ENCODE measurements around the gene HIPK2. TPM values are rescaled to one million over a fixed set of nuclear protein-coding genes. Genes with fewer than 3 reads are reported as not detected.
A peak's percentile ranks its signal among the peaks of the same experiment; 100 is the strongest.

Gene HIPK2
- total and polyA plus RNA-seq, 2 of the 4 experiments (the other 2 are of a cell fraction), result 22.0 to 27.1 TPM

DNA sequence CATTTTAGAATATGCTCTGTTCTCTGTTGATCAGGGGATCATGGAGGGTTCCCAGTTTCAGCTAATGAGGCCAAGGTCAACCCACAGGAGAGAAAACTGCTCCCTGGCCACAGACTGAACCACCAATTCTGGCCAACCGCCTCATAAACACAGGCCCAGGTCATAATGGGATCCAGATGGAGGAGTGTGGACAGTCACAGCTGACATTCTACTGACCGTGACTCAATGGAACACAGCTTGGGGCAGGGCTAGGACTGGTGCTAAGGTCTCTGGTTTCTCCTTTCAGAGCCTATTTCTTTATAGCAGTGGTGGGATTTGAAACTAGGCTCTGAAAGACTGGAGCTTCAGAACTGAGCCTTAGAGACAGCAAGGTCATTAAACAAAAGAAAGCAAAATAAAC, 68.3 kb downstream of the HIPK2 start:
- Histone ChIP-seq H2BK120ac (ENCODE audit: low read depth, low read length) (no peak overlapping the region), H3K9me3 (ENCODE audit: control insufficient read depth, insufficient read depth, low read length) (no peaks in the 10 kb centered on the region), H3K36me3 (ENCODE audit: control insufficient read depth, insufficient read depth, low read length) (peaks cover 70% of the 10 kb centered on the region), H2BK20ac (ENCODE audit: low read depth, low read length) (no peak overlapping the region), H3K27me3 (ENCODE audit: control insufficient read depth, insufficient read depth, low read length) (no peaks in the 10 kb centered on the region), H3K14ac (replicated peaks; ENCODE audit: low read depth, low read length) (no peak overlapping the region), H3K79me1 (ENCODE audit: low read depth in 1 of 2, low read length in 2 of 2) (peaks cover 54 to 93% of the 10 kb centered on the region in 2 experiments), H2BK5ac (ENCODE audit: low read depth, low read length, poor library complexity, severe bottlenecking) (no peak overlapping the region), H3K56ac (ENCODE audit: extremely low read depth, insufficient read depth, low read length) (no peak overlapping the region), H3K4me1 (ENCODE audit: control insufficient read depth, insufficient read depth, low read length) (peaks cover 10% of the 10 kb centered on the region; the same call in 1 of the 2 replicates), H3K9ac (ENCODE audit: low read depth, low read length) (no peak overlapping the region), H3K18ac (ENCODE audit: low read depth, low read length) (no peak overlapping the region), H3K23ac (ENCODE audit: low read depth, low read length) (no peak overlapping the region), H2AK9ac (replicated peaks; ENCODE audit: low read depth, low read length, poor library complexity) (no peak overlapping the region), H4K5ac (ENCODE audit: low read depth, low read length) (no peak overlapping the region), H4K8ac (ENCODE audit: low read depth in 2 of 2, low read length in 2 of 2) (no peak overlapping the region), H4K20me1 (ENCODE audit: insufficient read depth, low read length) (peaks cover 92% of the 10 kb centered on the region), H2BK15ac (ENCODE audit: low read depth, low read length) (no peak overlapping the region), H4K91ac (ENCODE audit: insufficient read depth, low read depth, low read length) (no peak overlapping the region), H3K4me2 (ENCODE audit: low read depth, low read length) (no peak overlapping the region), H3K4me3 (ENCODE audit: insufficient read depth, low read depth, low read length) (no peak overlapping the region), H3K4ac (ENCODE audit: low read depth, low read length) (no peak overlapping the region), H2AFZ (replicated peaks; ENCODE audit: low read length, poor library complexity) (no peak overlapping the region), H2AK5ac (ENCODE audit: low read depth, low read length) (no peak overlapping the region), H3K9me1 (ENCODE audit: insufficient read depth, low read length) (peaks cover 49% of the 10 kb centered on the region), H3K27ac (ENCODE audit: insufficient read depth, low read length) (no peak overlapping the region)
- BruUV-seq (replicated peaks), result no TSS peak
- no CpG with 5 or more reads among the region's 2 CpGs for WGBS, 2 experiments (ENCODE audit: extremely low coverage in 2 of 2, insufficient read length in 1 of 2)
- in situ Hi-C loops (cut with MboI; ENCODE audit: low sequenced_read_pairs), result no loop called here
- ATAC-seq (ENCODE audit: low read depth), result peak; percentile 84
- CTCF ChIA-PET, result no interaction called here
- TF ChIP-seq RCOR1 (IDR thresholded peaks at IDR 0.05; ENCODE audit: insufficient replicate concordance, low read length), result peak; percentile 40
- TF ChIP-seq NFE2L2 (IDR thresholded peaks at IDR 0.05; ENCODE audit: low read depth, low read length), result no peak
- TF ChIP-seq FOS (IDR thresholded peaks at IDR 0.05; ENCODE audit: low read depth, low read length), result 0 out of 2 replicates have a peak, but pooled peaks have one; percentile 31
- no peak for TF ChIP-seq SMC3 (IDR thresholded peaks at IDR 0.05; ENCODE audit: low read depth, low read length)
- TF ChIP-seq RFX5 (IDR thresholded peaks at IDR 0.05; ENCODE audit: low read depth, low read length), result no peak
- TF ChIP-seq MAFK (IDR thresholded peaks at IDR 0.05; ENCODE audit: low read depth, low read length), result no peak
- no peak for TF ChIP-seq RAD21 (IDR thresholded peaks at IDR 0.05; ENCODE audit: low read length)
- TF ChIP-seq, protein P1, sequence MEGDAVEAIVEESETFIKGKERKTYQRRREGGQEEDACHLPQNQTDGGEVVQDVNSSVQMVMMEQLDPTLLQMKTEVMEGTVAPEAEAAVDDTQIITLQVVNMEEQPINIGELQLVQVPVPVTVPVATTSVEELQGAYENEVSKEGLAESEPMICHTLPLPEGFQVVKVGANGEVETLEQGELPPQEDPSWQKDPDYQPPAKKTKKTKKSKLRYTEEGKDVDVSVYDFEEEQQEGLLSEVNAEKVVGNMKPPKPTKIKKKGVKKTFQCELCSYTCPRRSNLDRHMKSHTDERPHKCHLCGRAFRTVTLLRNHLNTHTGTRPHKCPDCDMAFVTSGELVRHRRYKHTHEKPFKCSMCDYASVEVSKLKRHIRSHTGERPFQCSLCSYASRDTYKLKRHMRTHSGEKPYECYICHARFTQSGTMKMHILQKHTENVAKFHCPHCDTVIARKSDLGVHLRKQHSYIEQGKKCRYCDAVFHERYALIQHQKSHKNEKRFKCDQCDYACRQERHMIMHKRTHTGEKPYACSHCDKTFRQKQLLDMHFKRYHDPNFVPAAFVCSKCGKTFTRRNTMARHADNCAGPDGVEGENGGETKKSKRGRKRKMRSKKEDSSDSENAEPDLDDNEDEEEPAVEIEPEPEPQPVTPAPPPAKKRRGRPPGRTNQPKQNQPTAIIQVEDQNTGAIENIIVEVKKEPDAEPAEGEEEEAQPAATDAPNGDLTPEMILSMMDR (conservative IDR thresholded peaks at IDR 0.05; ENCODE audit: low read depth, low read length), result no peak
- no peak for TF ChIP-seq CHD1 (IDR thresholded peaks at IDR 0.05; ENCODE audit: low read depth, low read length)
- peak; percentile 63 for TF ChIP-seq BHLHE40 (IDR thresholded peaks at IDR 0.05; ENCODE audit: low read depth, low read length)
- TF ChIP-seq, protein P2, sequence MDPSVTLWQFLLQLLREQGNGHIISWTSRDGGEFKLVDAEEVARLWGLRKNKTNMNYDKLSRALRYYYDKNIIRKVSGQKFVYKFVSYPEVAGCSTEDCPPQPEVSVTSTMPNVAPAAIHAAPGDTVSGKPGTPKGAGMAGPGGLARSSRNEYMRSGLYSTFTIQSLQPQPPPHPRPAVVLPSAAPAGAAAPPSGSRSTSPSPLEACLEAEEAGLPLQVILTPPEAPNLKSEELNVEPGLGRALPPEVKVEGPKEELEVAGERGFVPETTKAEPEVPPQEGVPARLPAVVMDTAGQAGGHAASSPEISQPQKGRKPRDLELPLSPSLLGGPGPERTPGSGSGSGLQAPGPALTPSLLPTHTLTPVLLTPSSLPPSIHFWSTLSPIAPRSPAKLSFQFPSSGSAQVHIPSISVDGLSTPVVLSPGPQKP (IDR thresholded peaks at IDR 0.05; ENCODE audit: borderline replicate concordance, low read depth, low read length), result no peak
- no peak for TF ChIP-seq CEBPB (IDR thresholded peaks at IDR 0.05; ENCODE audit: low read depth, low read length)
- no peak for TF ChIP-seq POLR2A (IDR thresholded peaks at IDR 0.05; ENCODE audit: low read depth, low read length)
- peak; percentile 92 for DNase-seq
- POLR2A ChIA-PET (ENCODE audit: unreplicated experiment), result no interaction called here
- dilution Hi-C loops (cut with HindIII; ENCODE audit: low sequenced_read_pairs, unreplicated experiment), result no loop called here
- intact Hi-C loops (cut with micrococcal nuclease), result no loop called here

Data from IMR-90 (cell line).